ACC112 (cell line): Measurements from ENCODE around the gene ZC3H13.

ENCODE experiments used
- H2AFZ ChIP-seq: fragments of 200-600 bp; sonication (generic); one replicate; pipeline ENCODE4 v1.6.0; 2017; ENCODE audit warnings: antibody characterized with exemption, low read length; ENCODE audit not compliant: unreplicated experiment
- H3K27ac ChIP-seq: fragments of 200-600 bp; sonication (generic); 2 replicates; pipeline ENCODE4 v1.5.1; 2014; ENCODE audit warnings: low read depth, mild to moderate bottlenecking, antibody characterized with exemption, low read length, moderate library complexity
- H3K27me3 ChIP-seq: fragments of 200-600 bp; sonication (generic); 2 replicates; pipeline ENCODE4 v1.6.1; 2014; ENCODE audit warnings: mild to moderate bottlenecking, antibody characterized with exemption, low read length, moderate library complexity, mixed read lengths; ENCODE audit not compliant: insufficient read depth
- H3K36me3 ChIP-seq: fragments of 200-600 bp; sonication (generic); 2 replicates; pipeline ENCODE4 v1.6.1; 2016; ENCODE audit warnings: mild to moderate bottlenecking, antibody characterized with exemption, low read length, moderate library complexity, mixed read lengths; ENCODE audit not compliant: insufficient read depth
- H3K4me1 ChIP-seq: fragments of 200-600 bp; sonication (generic); one replicate; pipeline ENCODE4 v1.6.1; 2016; ENCODE audit warnings: low read length, mixed read lengths; ENCODE audit not compliant: insufficient read depth, unreplicated experiment, control insufficient read depth
- H3K4me3 ChIP-seq: fragments of 200-600 bp; sonication (generic); 2 replicates; pipeline ENCODE4 v1.5.1; 2014; ENCODE audit warnings: mild to moderate bottlenecking, low read depth, low read length
- H3K79me2 ChIP-seq: fragments of 200-600 bp; sonication (generic); one replicate; pipeline ENCODE4 v1.6.0; 2016; ENCODE audit warnings: low read length; ENCODE audit not compliant: control insufficient read depth, unreplicated experiment, insufficient read depth

ZC3H13 gene

DNA sequence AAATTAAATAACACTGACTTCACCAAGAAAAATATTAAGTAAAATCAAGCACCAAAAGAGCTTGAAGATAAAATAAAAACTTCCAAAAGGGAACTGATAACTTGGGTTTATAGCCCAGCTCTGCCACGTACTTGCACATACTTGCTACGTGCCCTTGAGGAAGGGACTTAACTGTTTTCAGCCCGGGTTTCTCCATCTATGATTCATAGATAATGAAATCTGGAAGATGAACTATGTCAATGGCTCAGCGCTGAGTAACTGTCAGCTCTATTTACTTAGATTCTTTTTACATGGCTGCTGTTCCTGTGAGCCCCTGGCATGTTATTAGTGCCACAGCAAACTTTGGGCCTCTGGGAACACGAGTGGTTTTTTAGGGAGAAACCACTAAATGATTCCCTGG lies 9.6 kb upstream of the ZC3H13 start:
- H2AFZ ChIP-seq: peak overlapping the region; percentile 74
- H3K4me3 ChIP-seq: peak overlapping the region; percentile 31

DNA sequence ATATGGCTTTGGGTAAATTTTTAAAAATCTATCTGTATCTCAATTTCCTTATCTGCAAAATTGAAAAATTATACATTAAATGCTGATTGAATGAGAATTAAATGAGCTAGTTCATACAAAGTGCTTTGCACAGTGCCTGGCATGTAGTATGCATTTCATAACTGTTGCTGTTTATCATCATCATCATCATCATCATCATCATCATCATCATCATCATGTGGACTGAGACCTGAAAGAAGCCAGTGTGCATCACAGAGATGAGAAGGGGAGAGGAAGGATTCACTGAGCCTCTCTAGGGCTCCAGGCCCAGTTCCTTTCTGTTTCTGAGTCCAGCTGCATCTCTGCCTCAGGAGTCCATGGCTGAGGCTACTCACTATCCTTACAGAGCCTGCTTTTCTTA lies 6.9 kb upstream of the ZC3H13 start:
- H3K36me3 ChIP-seq: no peaks in the 10 kb centered on the region
- H2AFZ ChIP-seq: no peak overlapping the region
- H3K79me2 ChIP-seq: peaks cover 3% of the 10 kb centered on the region
- no peak overlapping the region for H3K27ac ChIP-seq
- H3K4me1 ChIP-seq: peaks cover 9% of the 10 kb centered on the region
- no peak overlapping the region for H3K4me3 ChIP-seq
- H3K27me3 ChIP-seq: no peaks in the 10 kb centered on the region

More for the DNA sequence above, 9.6 kb upstream of the ZC3H13 start:
- Histone ChIP-seq H3K27ac (peak overlapping the region; percentile 67), H3K4me1 (peaks cover 9% of the 10 kb centered on the region), H3K36me3 (no peaks in the 10 kb centered on the region), H3K79me2 (no peaks in the 10 kb centered on the region), H3K27me3 (no peaks in the 10 kb centered on the region)

DNA sequence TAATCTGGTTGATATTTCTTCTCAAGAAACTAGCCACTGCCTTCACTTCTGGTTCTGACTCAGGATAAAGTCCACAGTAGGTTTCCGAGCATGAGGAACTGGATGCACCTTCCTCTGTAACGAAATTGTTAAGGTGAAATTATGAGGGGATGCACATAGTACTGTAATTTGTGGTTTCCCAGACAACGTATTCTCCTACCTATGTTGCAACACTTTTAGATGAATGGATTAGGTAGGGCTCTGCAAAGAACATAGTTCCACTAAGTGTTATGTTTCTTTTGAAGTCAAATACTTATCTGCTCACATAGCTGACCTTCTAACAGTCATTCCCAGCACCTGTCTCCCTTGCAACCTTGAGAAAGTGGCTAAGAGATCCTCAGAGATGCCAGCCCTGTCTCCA lies 5.7 kb upstream of the ZC3H13 start:
- no peaks in the 10 kb centered on the region for H3K36me3 ChIP-seq
- H3K79me2 ChIP-seq: peaks cover 7% of the 10 kb centered on the region
- H3K4me1 ChIP-seq: peaks cover 13% of the 10 kb centered on the region
- H3K4me3 ChIP-seq: no peak overlapping the region
- no peak overlapping the region for H2AFZ ChIP-seq
- H3K27me3 ChIP-seq: no peaks in the 10 kb centered on the region
- H3K27ac ChIP-seq: no peak overlapping the region

DNA sequence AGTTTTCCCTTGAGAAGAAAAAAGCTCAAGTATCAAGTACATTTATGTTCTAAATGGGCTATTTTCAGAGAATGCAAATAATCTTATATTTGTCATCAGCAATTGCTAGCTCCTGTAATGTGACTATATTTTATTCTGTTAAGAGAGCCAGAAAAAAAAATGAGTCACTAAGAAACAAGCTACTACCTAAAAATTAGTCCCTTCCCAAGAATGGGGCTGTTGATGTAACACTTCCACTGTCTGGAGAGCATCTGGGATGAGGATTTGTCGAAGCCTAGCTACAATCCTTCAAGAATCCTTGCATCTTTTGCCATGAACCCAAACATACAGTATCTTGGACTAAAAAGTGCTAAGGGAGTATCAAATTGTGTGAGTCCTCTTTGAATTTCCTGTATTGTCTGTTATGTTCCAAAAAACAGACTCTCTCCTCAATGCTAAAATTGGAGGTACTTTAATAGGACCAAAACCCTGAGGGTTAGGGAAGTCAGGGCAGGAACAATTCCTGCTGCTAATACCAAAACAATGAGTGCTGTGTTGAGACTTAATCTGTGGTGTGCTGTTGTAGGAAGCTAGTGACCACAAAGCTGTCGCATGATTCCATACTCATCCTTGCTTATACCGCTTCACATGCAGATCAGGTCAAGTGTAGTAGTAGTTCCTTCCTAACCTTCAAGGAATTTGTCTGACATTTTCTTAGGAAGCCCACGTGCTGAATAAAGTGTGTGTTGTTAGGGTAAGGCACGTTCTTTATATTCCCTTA lies 4.9 kb upstream of the ZC3H13 start:
- Histone ChIP-seq H3K27me3 (no peaks in the 10 kb centered on the region), H3K36me3 (no peaks in the 10 kb centered on the region), H2AFZ (no peak overlapping the region), H3K4me1 (peaks cover 9% of the 10 kb centered on the region), H3K27ac (no peak overlapping the region), H3K79me2 (peaks cover 7% of the 10 kb centered on the region), H3K4me3 (no peak overlapping the region)

DNA sequence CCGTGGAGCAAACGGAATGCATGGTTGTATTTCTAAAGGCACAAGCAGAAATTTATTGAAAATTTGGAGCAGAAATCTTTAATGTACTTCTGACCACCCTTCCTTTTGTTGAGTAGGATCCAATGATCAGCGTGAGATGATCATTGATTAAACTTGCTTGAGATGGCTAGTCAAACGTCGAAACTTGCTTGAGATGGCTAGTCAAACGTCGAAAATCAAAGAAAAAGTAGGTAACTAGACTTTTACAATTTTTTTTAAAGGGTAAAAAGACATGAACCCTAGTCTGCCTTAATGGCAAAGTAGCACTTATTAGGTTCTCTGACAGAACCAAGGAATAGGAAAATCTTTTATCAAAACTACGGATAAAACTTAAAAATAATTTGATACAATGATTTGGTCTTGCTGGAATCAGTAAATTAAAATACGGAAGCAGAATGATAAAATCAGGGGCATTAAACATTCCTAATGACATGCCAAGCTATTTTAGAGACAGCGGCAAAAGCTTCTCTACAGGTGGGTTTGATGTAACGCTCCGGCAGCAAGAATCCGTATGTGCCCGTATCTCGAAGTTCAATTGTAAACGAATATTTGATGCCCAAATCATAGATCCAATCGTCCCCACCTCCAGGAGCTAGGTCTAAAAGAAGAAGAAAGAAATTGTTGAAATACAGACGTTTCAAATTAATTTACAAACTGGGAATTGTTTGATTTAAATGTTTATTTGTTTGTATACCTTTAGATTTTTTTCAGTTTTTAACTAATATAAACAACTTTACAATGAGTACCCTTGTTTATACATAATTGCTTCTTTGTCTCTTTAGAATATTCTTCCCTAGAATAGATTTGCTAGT lies 841 bp upstream of the ZC3H13 start:
- H3K36me3 ChIP-seq: no peaks in the 10 kb centered on the region
- peak overlapping the region; percentile 24 for H3K27ac ChIP-seq
- no peaks in the 10 kb centered on the region for H3K27me3 ChIP-seq
- H3K79me2 ChIP-seq: peaks cover 46% of the 10 kb centered on the region
- H3K4me3 ChIP-seq: peak overlapping the region; percentile 84
- H2AFZ ChIP-seq: peak overlapping the region; percentile 85
- H3K4me1 ChIP-seq: peaks cover 7% of the 10 kb centered on the region

DNA sequence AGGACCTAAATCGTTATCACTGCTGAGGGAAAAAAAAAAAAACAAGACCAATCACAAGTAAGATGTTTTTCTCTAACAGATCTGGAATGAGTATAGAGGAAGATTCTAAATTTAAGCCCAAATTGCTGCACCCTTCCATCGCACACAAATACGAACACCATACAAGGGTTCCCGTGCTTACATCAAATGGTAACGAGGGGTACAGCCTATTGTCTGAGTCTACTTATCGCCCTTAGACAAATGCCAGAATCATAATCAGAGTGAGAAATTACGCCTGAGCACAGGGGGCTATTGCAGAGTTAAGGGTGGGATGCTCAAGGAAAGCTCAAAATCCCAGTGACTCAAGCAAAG lies 603 bp downstream of the ZC3H13 start:
- Histone ChIP-seq H3K27me3 (no peaks in the 10 kb centered on the region), H3K4me3 (peak overlapping the region; percentile 84), H3K79me2 (peaks cover 56% of the 10 kb centered on the region), H3K36me3 (no peaks in the 10 kb centered on the region), H3K4me1 (peaks cover 7% of the 10 kb centered on the region), H2AFZ (peak overlapping the region; percentile 40), H3K27ac (peak overlapping the region; percentile 72)

DNA sequence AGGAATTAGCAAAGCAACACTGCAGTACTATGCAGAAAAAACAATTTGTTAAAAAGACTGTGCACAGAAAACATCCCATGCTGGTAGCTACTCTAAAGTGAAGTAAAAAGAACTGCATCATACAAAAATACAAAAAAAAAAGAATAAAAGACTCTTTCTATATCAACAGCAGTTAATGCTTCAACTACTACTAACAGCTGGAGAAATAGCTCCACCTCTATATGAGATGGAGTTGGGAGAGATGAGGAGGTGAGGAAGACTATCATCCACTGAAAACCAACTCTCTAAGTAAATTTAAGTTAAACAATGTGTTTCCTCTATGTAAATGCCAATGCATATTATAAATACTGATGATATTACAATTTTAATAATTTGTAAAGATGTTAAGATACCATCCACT lies 1.8 kb downstream of the ZC3H13 start:
- H3K27ac ChIP-seq: no peak overlapping the region
- H3K36me3 ChIP-seq: no peaks in the 10 kb centered on the region
- no peak overlapping the region for H2AFZ ChIP-seq
- no peaks in the 10 kb centered on the region for H3K27me3 ChIP-seq
- H3K4me3 ChIP-seq: peak overlapping the region; percentile 84
- H3K79me2 ChIP-seq: peaks cover 63% of the 10 kb centered on the region
- peaks cover 7% of the 10 kb centered on the region for H3K4me1 ChIP-seq

DNA sequence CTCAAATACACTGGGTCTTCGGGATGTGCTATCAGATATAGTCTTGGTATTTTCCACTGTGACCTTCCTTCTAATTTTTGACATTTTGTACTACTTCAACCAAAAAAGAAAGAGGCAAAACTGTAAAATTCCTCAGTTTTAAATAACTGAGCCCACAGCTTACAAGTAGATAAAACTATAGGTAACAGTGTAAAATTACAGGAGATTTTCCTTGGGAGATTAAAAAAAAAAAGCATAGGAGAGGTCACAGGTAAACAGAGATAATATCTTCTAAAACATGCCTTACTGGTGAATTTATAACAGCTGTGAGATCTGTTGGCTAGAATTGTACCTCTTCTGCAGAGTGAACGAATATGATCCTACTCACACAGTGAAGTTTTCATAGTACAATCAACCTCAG lies 7.1 kb downstream of the ZC3H13 start:
- no peaks in the 10 kb centered on the region for H3K27me3 ChIP-seq
- H3K4me1 ChIP-seq: peaks cover 14% of the 10 kb centered on the region
- H3K4me3 ChIP-seq: no peak overlapping the region

DNA sequence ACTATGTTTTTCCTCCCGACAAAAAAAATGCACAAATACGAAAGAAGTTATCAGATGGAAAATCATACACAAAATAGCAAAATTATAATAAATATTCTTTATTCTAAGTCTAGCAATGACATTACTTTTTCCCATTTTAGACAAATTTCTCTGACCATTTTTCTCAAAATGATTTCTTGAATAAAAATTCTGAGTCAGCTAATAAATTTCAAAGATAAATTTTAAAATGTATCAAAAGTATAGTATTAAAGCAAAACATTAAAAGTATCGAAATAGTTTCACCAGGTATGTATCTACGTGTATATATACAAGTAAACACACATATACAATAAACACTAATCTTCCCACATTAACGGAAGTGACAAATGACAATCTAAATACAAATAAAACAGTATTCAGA lies 8.9 kb downstream of the ZC3H13 start:
- peaks cover 15% of the 10 kb centered on the region for H3K36me3 ChIP-seq
- H2AFZ ChIP-seq: no peak overlapping the region
- no peak overlapping the region for H3K27ac ChIP-seq
- H3K4me1 ChIP-seq: peaks cover 11% of the 10 kb centered on the region
- H3K4me3 ChIP-seq: no peak overlapping the region
- H3K27me3 ChIP-seq: no peaks in the 10 kb centered on the region
- H3K79me2 ChIP-seq: peaks cover 54% of the 10 kb centered on the region

More for the DNA sequence above, 7.1 kb downstream of the ZC3H13 start:
- peaks cover 62% of the 10 kb centered on the region for H3K79me2 ChIP-seq
- no peak overlapping the region for H3K27ac ChIP-seq
- H3K36me3 ChIP-seq: peaks cover 9% of the 10 kb centered on the region
- H2AFZ ChIP-seq: no peak overlapping the region

DNA sequence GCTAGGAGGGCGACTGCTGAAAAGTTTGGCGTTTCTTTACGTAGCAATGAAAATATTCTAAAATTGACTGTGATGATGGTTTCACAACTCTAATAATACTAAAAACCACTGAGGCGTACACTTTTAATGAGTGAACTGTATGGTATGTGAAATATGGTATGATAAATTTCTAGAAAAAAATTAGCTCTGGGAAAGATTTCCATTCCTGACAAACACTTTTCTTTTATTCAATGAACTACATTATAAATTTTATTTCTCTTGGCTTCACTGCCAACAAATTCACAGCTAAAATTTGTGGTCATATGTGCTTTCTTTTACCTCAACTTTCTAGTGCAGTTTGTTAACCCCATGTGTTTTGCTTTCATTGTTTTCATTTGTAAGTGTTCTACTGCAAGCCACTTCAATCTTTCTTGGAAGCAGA lies 11.1 kb downstream of the ZC3H13 start:
- H3K27me3 ChIP-seq: no peaks in the 10 kb centered on the region
- H3K79me2 ChIP-seq: peaks cover 37% of the 10 kb centered on the region
- H3K4me3 ChIP-seq: no peak overlapping the region
- peaks cover 19% of the 10 kb centered on the region for H3K36me3 ChIP-seq
- H3K4me1 ChIP-seq: peaks cover 11% of the 10 kb centered on the region
- no peak overlapping the region for H2AFZ ChIP-seq
- peak overlapping the region; percentile 67 for H3K27ac ChIP-seq
